HUES64 (cell line): ENCODE results near the gene RASL10A.

Experiments used
- H3K27ac ChIP-seq: 2 replicates; pipeline ENCODE4 v1.7.0; 2013; ENCODE audit warnings: low read depth, low read length, inconsistent platforms
- H3K27me3 ChIP-seq: 2 replicates; pipeline ENCODE4 v1.6.1; 2013; ENCODE audit warnings: mild to moderate bottlenecking, low read length; ENCODE audit not compliant: insufficient read depth
- H3K36me3 ChIP-seq: 2 replicates; pipeline ENCODE4 v1.6.1; 2013; ENCODE audit warnings: mild to moderate bottlenecking, low read length; ENCODE audit not compliant: insufficient read depth
- H3K4me1 ChIP-seq: 2 replicates; pipeline ENCODE4 v1.6.1; 2013; ENCODE audit warnings: mild to moderate bottlenecking, low read length, moderate library complexity; ENCODE audit not compliant: insufficient read depth
- H3K4me3 ChIP-seq: 2 replicates; pipeline ENCODE4 v1.5.1; 2013; ENCODE audit warnings: mild to moderate bottlenecking, low read length, moderate library complexity
- H3K9ac ChIP-seq: 2 replicates; pipeline ENCODE4 v1.6.1; 2013; ENCODE audit warnings: mild to moderate bottlenecking, low read depth, low read length
- H3K9me3 ChIP-seq: 2 replicates; pipeline ENCODE4 v1.6.1; 2013; ENCODE audit warnings: low read depth, low read length; ENCODE audit not compliant: insufficient read depth
- WGBS: fragments of 150-250, 120-280 bp; methylation state at CpG from one replicate; pipeline ENCODE4 v1.1.7; 2013; ENCODE audit warnings: missing lambda C conversion rate; 5-methylcytosine and 5-hydroxymethylcytosine counted together

Gene RASL10A

DNA sequence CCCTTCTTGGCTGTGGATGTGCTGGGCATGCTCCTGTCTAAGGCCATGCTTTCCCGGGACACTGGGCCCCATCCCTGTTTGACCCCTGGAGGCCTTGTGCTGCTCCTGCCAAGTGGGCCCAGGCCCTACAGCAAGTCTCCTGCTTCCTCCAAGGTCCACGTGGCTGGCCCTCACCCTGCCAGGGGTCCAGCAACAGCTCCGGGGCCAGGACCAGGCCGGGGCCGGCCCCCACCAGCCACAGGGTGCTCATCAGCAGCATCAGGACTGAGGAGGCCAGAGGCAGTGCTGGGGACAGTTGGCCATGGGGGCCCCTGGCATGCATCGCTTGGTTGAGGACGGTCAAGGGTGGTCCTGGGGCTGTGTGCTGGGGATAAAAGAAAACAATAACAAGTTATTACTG lies 50.2 kb downstream of the RASL10A start:
- no peak overlapping the region for H3K9ac ChIP-seq
- peaks cover 14% of the 10 kb centered on the region for H3K4me1 ChIP-seq
- no peaks in the 10 kb centered on the region for H3K9me3 ChIP-seq
- peaks cover 43% of the 10 kb centered on the region for H3K36me3 ChIP-seq
- H3K4me3 ChIP-seq, result no peak overlapping the region
- no peaks in the 10 kb centered on the region for H3K27me3 ChIP-seq
- WGBS, result 97% methylated on average over 7 of the region's 7 CpGs
- H3K27ac ChIP-seq, result no peak overlapping the region

GRCh38 chr22:29263791-29264276 lies 51.7 kb downstream of the RASL10A start:
- Histone ChIP-seq H3K9ac (no peak overlapping the region), H3K27ac (no peak overlapping the region), H3K27me3 (no peaks in the 10 kb centered on the region), H3K9me3 (no peaks in the 10 kb centered on the region), H3K4me1 (0 out of 2 replicates have a peak, but pooled peaks cover 7% of the 10 kb centered on the region), H3K4me3 (no peak overlapping the region), H3K36me3 (peaks cover 37% of the 10 kb centered on the region)
- WGBS, result 96% methylated on average over 14 of the region's 14 CpGs
